Measurements from ENCODE around the gene IL17RE. TPM values are rescaled to one million over a fixed set of nuclear protein-coding genes. Genes with fewer than 3 reads are reported as not detected.

IL17RE gene
- total RNA-seq, 1 donor from 2014 or later = 6.3 TPM

GRCh38 chr3:9908286-9908685 lies 5.6 kb downstream of the IL17RE start:
- no peak for DNase-seq

- no peak for DNase-seq
These were observed 6.8 kb downstream of the IL17RE start for GRCh38 chr3:9909221-9910013.

- DNase-seq = no peak
These were observed 9.2 kb downstream of the IL17RE start for GRCh38 chr3:9911863-9912262.

GRCh38 chr3:9912294-9912935 lies 9.8 kb downstream of the IL17RE start:
- DNase-seq = no peak

- no peak for DNase-seq
These were observed 11.0 kb downstream of the IL17RE start for GRCh38 chr3:9913601-9914000.

- no peak for DNase-seq
These were observed 11.4 kb downstream of the IL17RE start for GRCh38 chr3:9914011-9914410.

GRCh38 chr3:9914559-9915253 lies 12.1 kb downstream of the IL17RE start:
- DNase-seq = peak; percentile 13

- peak; percentile 67 for DNase-seq
These were observed 12.8 kb downstream of the IL17RE start for GRCh38 chr3:9915254-9916141.

GRCh38 chr3:9916346-9916733 lies 13.7 kb downstream of the IL17RE start:
- DNase-seq = peak; percentile 25

GRCh38 chr3:9916734-9917680 lies 14.4 kb downstream of the IL17RE start, which contains the start of gene IL17RC:
IL17RC (plus strand) TSS chr3:9917098; CDS start chr3:9917316, 218 bp downstream.
- DNase-seq = peak; percentile 77

- DNase-seq = no peak
These were observed 15.2 kb downstream of the IL17RE start for GRCh38 chr3:9917820-9918219.

- no peak for DNase-seq
These were observed 15.8 kb downstream of the IL17RE start for GRCh38 chr3:9918261-9919038.

- no peak for DNase-seq
These were observed 25.5 kb downstream of the IL17RE start for GRCh38 chr3:9928158-9928557.

GRCh38 chr3:9930804-9931418 lies 28.3 kb downstream of the IL17RE start:
- DNase-seq = no peak

GRCh38 chr3:9932535-9932842 lies 29.8 kb downstream of the IL17RE start:
- no peak for DNase-seq

- DNase-seq = peak; percentile 32
These were observed 30.4 kb downstream of the IL17RE start for GRCh38 chr3:9932843-9933560.

GRCh38 chr3:9933561-9934234 lies 31.1 kb downstream of the IL17RE start, which contains the start of gene CRELD1:
CRELD1 (plus strand) TSS chr3:9933834; CDS start chr3:9934439, 605 bp downstream.
- peak; percentile 88 for DNase-seq

GRCh38 chr3:9934235-9934621 lies 31.6 kb downstream of the IL17RE start:
- no peak for DNase-seq
